GM21723 (cell line): Measurements from ENCODE around the gene SLC9A3.
A peak's percentile ranks its signal among the peaks of the same experiment; 100 is the strongest.
"Not testable (repeated sequence)": the region's sequence is repeated elsewhere in the genome, so short reads cannot be mapped to it uniquely, and the experiment has no call there.

ENCODE experiments used
- ATAC-seq: cut with Tn5 transposase; IDR thresholded peaks from one replicate; pipeline ENCODE4 v1.9.1; 2021; ENCODE audit warnings: mild to moderate bottlenecking, moderate library complexity; ENCODE audit not compliant: unreplicated experiment

The SLC9A3 gene

GRCh38 chr5:478369-478981 is 45.8 kb downstream of the SLC9A3 start:
- no peak for ATAC-seq

- ATAC-seq = no peak
Observed at GRCh38 chr5:477871-478270, 46.4 kb downstream of the SLC9A3 start.

GRCh38 chr5:477247-477646 is 47.0 kb downstream of the SLC9A3 start:
- ATAC-seq = no peak

GRCh38 chr5:476814-477175 is 47.5 kb downstream of the SLC9A3 start:
- no peak for ATAC-seq

- ATAC-seq = no peak
Observed at GRCh38 chr5:476102-476813, 48.0 kb downstream of the SLC9A3 start.

- no peak for ATAC-seq
Observed at GRCh38 chr5:475704-476101, 48.5 kb downstream of the SLC9A3 start.

GRCh38 chr5:474840-475661 is 49.2 kb downstream of the SLC9A3 start:
- ATAC-seq = no peak

GRCh38 chr5:474232-474839 is 49.9 kb downstream of the SLC9A3 start:
- ATAC-seq = not testable (repeated sequence)

- ATAC-seq = peak; percentile 24
Observed at GRCh38 chr5:473551-474192, 50.6 kb downstream of the SLC9A3 start.

- peak; percentile 69 for ATAC-seq
Observed at GRCh38 chr5:472656-473550, 51.3 kb downstream of the SLC9A3 start.

GRCh38 chr5:472076-472655 is 52.1 kb downstream of the SLC9A3 start:
- peak; percentile 23 for ATAC-seq

- ATAC-seq = no peak
Observed at GRCh38 chr5:471750-472058, 52.5 kb downstream of the SLC9A3 start.

GRCh38 chr5:470961-471749 is 53.1 kb downstream of the SLC9A3 start:
- ATAC-seq = no peak

- ATAC-seq = no peak
Observed at GRCh38 chr5:469752-470483, 54.3 kb downstream of the SLC9A3 start.

GRCh38 chr5:468401-468800 is 55.8 kb downstream of the SLC9A3 start:
- no peak for ATAC-seq

- ATAC-seq = no peak
Observed at GRCh38 chr5:466661-467310, 57.5 kb downstream of the SLC9A3 start.

GRCh38 chr5:465591-466403 is 58.5 kb downstream of the SLC9A3 start:
- ATAC-seq = no peak
